NCI-H1417 (cell line): ENCODE results near the gene ALDH1B1.

Experiments
- DNase-seq, 3 experiments: peaks; one replicate each; lab custom pipeline; 2025; lab: John Stamatoyannopoulos, UW

ALDH1B1 gene

GRCh38 chr9:38440516-38440915, 48.0 kb downstream of the ALDH1B1 start:
- no peak for DNase-seq

GRCh38 chr9:38441347-38442085, 49.0 kb downstream of the ALDH1B1 start:
- DNase-seq, result no peak

GRCh38 chr9:38442473-38443096, 50.1 kb downstream of the ALDH1B1 start:
- no peak for DNase-seq

GRCh38 chr9:38443181-38443580, 50.7 kb downstream of the ALDH1B1 start:
- peak in 1 of 3 experiments; percentile 0 for DNase-seq

GRCh38 chr9:38443597-38443996, 51.1 kb downstream of the ALDH1B1 start:
- no peak for DNase-seq

- DNase-seq, result no peak
Measured at GRCh38 chr9:38445154-38446043, 52.9 kb downstream of the ALDH1B1 start.

- DNase-seq, result no peak
Measured at GRCh38 chr9:38447703-38448102, 55.2 kb downstream of the ALDH1B1 start.
